Caco-2 (cell line): ENCODE data around the gene TSPAN5. TPM values are rescaled to one million over a fixed set of nuclear protein-coding genes. Genes with fewer than 3 reads are reported as not detected.

Source experiments
- BruUV-seq: library from RNA; stranded (reverse); fragments of 400-500 nt; replicated peaks from 2 replicates; lab custom pipeline; 2021; lab: Mats Ljungman, UMichigan
- CTCF ChIA-PET: fragments of 300-600 bp; sonication (Branson Sonifier 250); formaldehyde crosslinking; loops from one replicate; lab custom pipeline; 2022; ENCODE audit warnings: antibody characterized with exemption; lab: Charles Lee
- POLR2A ChIA-PET: fragments of 300-600 bp; sonication (Branson Sonifier 250); formaldehyde crosslinking; loops from one replicate; lab custom pipeline; 2022; ENCODE audit warnings: antibody characterized with exemption; lab: Charles Lee
- DNase-seq, 2 experiments: peaks; one replicate each; pipeline versions ENCODE4 v3.0.0 to v3.0.0-alpha.2; 2020 to 2022
- H3K27me3 ChIP-seq: replicated peaks from 2 replicates; pipeline ENCODE4 v1.6.0; 2011; ENCODE audit warnings: low read length; ENCODE audit not compliant: control insufficient read depth, insufficient read depth
- H3K36me3 ChIP-seq: 2 replicates; pipeline ENCODE4 v1.5.1; 2011; ENCODE audit warnings: low read length; ENCODE audit not compliant: control insufficient read depth, insufficient read depth
- H3K4me1 ChIP-seq: fragments of 250-450 bp; sonication (Bioruptor Pico); 2 replicates; pipeline ENCODE4 v1.5.1; 2020; ENCODE audit warnings: mild to moderate bottlenecking
- H3K4me3 ChIP-seq: 2 replicates; pipeline ENCODE4 v1.5.1; 2011; ENCODE audit warnings: low read depth, mild to moderate bottlenecking, control low read depth, low read length
- H3K9me3 ChIP-seq: fragments of 250-450 bp; sonication (Bioruptor Pico); 2 replicates; pipeline ENCODE4 v1.5.1; 2020; ENCODE audit warnings: mild to moderate bottlenecking, moderate library complexity
- H3K27ac Mint-ChIP-seq: one replicate; pipeline ENCODE4 v1.8.0; 2022; ENCODE audit warnings: mixed read lengths; ENCODE audit not compliant: unreplicated experiment
- H3K27me3 Mint-ChIP-seq: one replicate; pipeline ENCODE4 v1.8.0; 2022; ENCODE audit warnings: mixed read lengths; ENCODE audit not compliant: insufficient read depth, unreplicated experiment
- H3K36me3 Mint-ChIP-seq: one replicate; pipeline ENCODE4 v1.8.0; 2022; ENCODE audit warnings: mild to moderate bottlenecking, mixed read lengths; ENCODE audit not compliant: insufficient read depth, unreplicated experiment
- H3K4me1 Mint-ChIP-seq: one replicate; pipeline ENCODE4 v1.8.0; 2022; ENCODE audit warnings: low read depth, mixed read lengths; ENCODE audit not compliant: unreplicated experiment
- H3K4me3 Mint-ChIP-seq: one replicate; pipeline ENCODE4 v1.8.0; 2022; ENCODE audit warnings: mild to moderate bottlenecking, moderate library complexity, mixed read lengths; ENCODE audit not compliant: unreplicated experiment
- H3K9me3 Mint-ChIP-seq: one replicate; pipeline ENCODE4 v1.8.0; 2022; ENCODE audit warnings: mixed read lengths; ENCODE audit not compliant: unreplicated experiment
- intact Hi-C: fragments of 100-400 bp; cut with micrococcal nuclease; formaldehyde crosslinking; loops from one replicate; pipeline ENCODE4 v1.10.0; 2022; ENCODE audit not compliant: unreplicated experiment
- total RNA-seq: library from RNA; stranded (reverse); gene quantifications from 2 replicates; pipeline ENCODE4 v1.2.3, GENCODE V29; 2022
- TF ChIP-seq, protein P1 (sequence below), 2 experiments: fragments of 200-600 bp in 1 of 2; IDR thresholded peaks; 1 replicate in 1 of 2; 2 replicates in 1 of 2; pipeline versions ENCODE4 v1.5.1 to v1.8.0; 2011 to 2022; ENCODE audit warnings: antibody characterized with exemption in 1 of 2, control low read depth in 1 of 2, inconsistent platforms in 1 of 2, low read depth in 1 of 2, low read length in 1 of 2, mild to moderate bottlenecking in 1 of 2, moderate library complexity in 1 of 2; ENCODE audit not compliant: insufficient read depth in 1 of 2, severe bottlenecking in 1 of 2, unreplicated experiment in 1 of 2

TSPAN5 gene
- total RNA-seq, 1 experiment from 2014 or later: 24.1 TPM

DNA sequence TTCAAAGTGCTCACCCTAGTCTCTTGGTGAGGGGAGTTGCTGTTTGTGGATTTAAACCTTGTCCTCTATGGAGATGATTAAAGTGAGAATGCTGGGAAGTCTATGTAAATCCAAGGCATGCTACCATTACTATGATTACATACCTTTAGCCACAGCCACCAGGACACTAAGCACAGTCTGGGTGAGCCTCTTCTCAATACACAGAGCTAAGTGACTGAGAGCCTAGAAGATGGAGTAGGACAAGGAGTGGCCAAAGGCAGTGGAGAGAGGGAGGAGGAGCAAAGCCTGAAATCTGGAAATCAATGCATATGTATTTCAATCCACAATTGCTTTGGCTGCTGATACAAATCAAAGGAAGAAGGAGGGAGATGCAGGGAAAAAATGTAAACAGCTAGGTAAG lies 12.7 kb upstream of the TSPAN5 start:
- no peak overlapping the region for H3K4me3 ChIP-seq
- Mint-ChIP-seq H3K36me3 (peaks cover 8% of the 10 kb centered on the region), H3K27ac (no peak overlapping the region), H3K4me1 (peaks cover 18% of the 10 kb centered on the region), H3K9me3 (no peaks in the 10 kb centered on the region), H3K27me3 (no peaks in the 10 kb centered on the region), H3K4me3 (no peak overlapping the region)
- H3K4me1 ChIP-seq: peaks cover 25% of the 10 kb centered on the region
- no peaks in the 10 kb centered on the region for H3K27me3 ChIP-seq
- ChIA-PET CTCF (no interaction called here), POLR2A (no interaction called here)
- intact Hi-C loops: loop anchor here (5.0 kb wide), 1 partner anchor 204 kb away; no protein-coding TSS in a partner anchor
- H3K36me3 ChIP-seq: no peaks in the 10 kb centered on the region
- BruUV-seq: no TSS peak
- no peaks in the 10 kb centered on the region for H3K9me3 ChIP-seq
- no peak for DNase-seq
- TF ChIP-seq, protein P1, sequence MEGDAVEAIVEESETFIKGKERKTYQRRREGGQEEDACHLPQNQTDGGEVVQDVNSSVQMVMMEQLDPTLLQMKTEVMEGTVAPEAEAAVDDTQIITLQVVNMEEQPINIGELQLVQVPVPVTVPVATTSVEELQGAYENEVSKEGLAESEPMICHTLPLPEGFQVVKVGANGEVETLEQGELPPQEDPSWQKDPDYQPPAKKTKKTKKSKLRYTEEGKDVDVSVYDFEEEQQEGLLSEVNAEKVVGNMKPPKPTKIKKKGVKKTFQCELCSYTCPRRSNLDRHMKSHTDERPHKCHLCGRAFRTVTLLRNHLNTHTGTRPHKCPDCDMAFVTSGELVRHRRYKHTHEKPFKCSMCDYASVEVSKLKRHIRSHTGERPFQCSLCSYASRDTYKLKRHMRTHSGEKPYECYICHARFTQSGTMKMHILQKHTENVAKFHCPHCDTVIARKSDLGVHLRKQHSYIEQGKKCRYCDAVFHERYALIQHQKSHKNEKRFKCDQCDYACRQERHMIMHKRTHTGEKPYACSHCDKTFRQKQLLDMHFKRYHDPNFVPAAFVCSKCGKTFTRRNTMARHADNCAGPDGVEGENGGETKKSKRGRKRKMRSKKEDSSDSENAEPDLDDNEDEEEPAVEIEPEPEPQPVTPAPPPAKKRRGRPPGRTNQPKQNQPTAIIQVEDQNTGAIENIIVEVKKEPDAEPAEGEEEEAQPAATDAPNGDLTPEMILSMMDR (IDR thresholded peaks at IDR 0.05; ENCODE audit: insufficient read depth in 1 of 2, low read depth in 1 of 2, low read length in 1 of 2, severe bottlenecking in 1 of 2, unreplicated experiment in 1 of 2): no peak

- Mint-ChIP-seq H3K4me3 (no peak overlapping the region), H3K36me3 (peaks cover 8% of the 10 kb centered on the region), H3K9me3 (no peaks in the 10 kb centered on the region), H3K27me3 (no peaks in the 10 kb centered on the region), H3K27ac (no peak overlapping the region), H3K4me1 (peaks cover 18% of the 10 kb centered on the region)
- Histone ChIP-seq H3K4me3 (no peak overlapping the region), H3K4me1 (peaks cover 25% of the 10 kb centered on the region), H3K36me3 (no peaks in the 10 kb centered on the region), H3K27me3 (no peaks in the 10 kb centered on the region), H3K9me3 (peaks cover 6% of the 10 kb centered on the region)
- intact Hi-C loops: loop anchor here (5.0 kb wide), 1 partner anchor 203 kb away; no protein-coding TSS in a partner anchor
- DNase-seq: no peak
- CTCF ChIA-PET: no interaction called here
- TF ChIP-seq, protein P1 (IDR thresholded peaks at IDR 0.05; ENCODE audit: insufficient read depth in 1 of 2, low read depth in 1 of 2, low read length in 1 of 2, severe bottlenecking in 1 of 2, unreplicated experiment in 1 of 2): no peak
- POLR2A ChIA-PET: no interaction called here
- BruUV-seq: no TSS peak
Observed at GRCh38 chr4:98670186-98670585, 11.8 kb upstream of the TSPAN5 start.

- Histone ChIP-seq H3K27me3 (no peaks in the 10 kb centered on the region), H3K4me1 (peaks cover 19% of the 10 kb centered on the region), H3K4me3 (no peak overlapping the region), H3K9me3 (peaks cover 12% of the 10 kb centered on the region), H3K36me3 (no peaks in the 10 kb centered on the region)
- TF ChIP-seq, protein P1 (IDR thresholded peaks at IDR 0.05; ENCODE audit: insufficient read depth in 1 of 2, low read depth in 1 of 2, low read length in 1 of 2, severe bottlenecking in 1 of 2, unreplicated experiment in 1 of 2): no peak
- Mint-ChIP-seq H3K36me3 (peaks cover 6% of the 10 kb centered on the region), H3K27ac (no peak overlapping the region), H3K9me3 (no peaks in the 10 kb centered on the region), H3K4me1 (peaks cover 14% of the 10 kb centered on the region), H3K4me3 (no peak overlapping the region), H3K27me3 (no peaks in the 10 kb centered on the region)
- no peak for DNase-seq
- CTCF ChIA-PET: no interaction called here
- BruUV-seq: no TSS peak
- POLR2A ChIA-PET: no interaction called here
- intact Hi-C loops: no loop called here
Observed at GRCh38 chr4:98669577-98669976, 11.2 kb upstream of the TSPAN5 start.
